Nephron (organoid): ENCODE results near the gene LAPTM5.

Source experiments
- H3K27ac Mint-ChIP-seq, 3 experiments: 2 replicates each; pipeline ENCODE4 v1.8.0; 2020; ENCODE audit warnings: mixed read lengths in 3 of 3, mild to moderate bottlenecking in 2 of 3, moderate library complexity in 1 of 3
- H3K27me3 Mint-ChIP-seq: 2 replicates; pipeline ENCODE4 v1.8.0; 2021; ENCODE audit warnings: low read depth, mild to moderate bottlenecking, moderate library complexity, mixed read lengths
- H3K36me3 Mint-ChIP-seq: 2 replicates; pipeline ENCODE4 v1.8.0; 2020; ENCODE audit warnings: low read depth, mixed read lengths
- H3K4me1 Mint-ChIP-seq: 2 replicates; pipeline ENCODE4 v1.8.0; 2020; ENCODE audit warnings: mixed read lengths
- H3K4me3 Mint-ChIP-seq, 3 experiments: 2 replicates each; pipeline ENCODE4 v1.8.0; 2020; ENCODE audit warnings: mild to moderate bottlenecking in 3 of 3, mixed read lengths in 3 of 3, moderate library complexity in 2 of 3
- H3K9me3 Mint-ChIP-seq: 2 replicates; pipeline ENCODE4 v1.8.0; 2020; ENCODE audit warnings: mixed read lengths
- CTCF ChIP-seq, 3 experiments: fragments of 200-600 bp; sonication (generic); IDR thresholded peaks; one replicate each; pipeline ENCODE4 v1.5.0; 2021; ENCODE audit warnings: antibody characterized with exemption in 3 of 3; ENCODE audit not compliant: unreplicated experiment in 3 of 3

LAPTM5 gene

GRCh38 chr1:30686236-30686935 is 71.2 kb downstream of the LAPTM5 start:
- no peak for TF ChIP-seq CTCF (IDR thresholded peaks at IDR 0.05; ENCODE audit: unreplicated experiment in 3 of 3)
- Mint-ChIP-seq H3K9me3 (peaks cover 4% of the 10 kb centered on the region), H3K36me3 (no peaks in the 10 kb centered on the region), H3K27ac (peak overlapping the region in 1 of 3 experiments; percentile 74), H3K4me3 (peak overlapping the region in 1 of 3 experiments; percentile 69), H3K27me3 (peaks cover 75% of the 10 kb centered on the region), H3K4me1 (peaks cover 24% of the 10 kb centered on the region)

- Mint-ChIP-seq H3K36me3 (no peaks in the 10 kb centered on the region), H3K4me1 (peaks cover 22% of the 10 kb centered on the region), H3K9me3 (peaks cover 4% of the 10 kb centered on the region), H3K4me3 (peak overlapping the region in 1 of 3 experiments; percentile 69), H3K27me3 (peaks cover 78% of the 10 kb centered on the region), H3K27ac (peak overlapping the region in 1 of 3 experiments; percentile 74)
- no peak for TF ChIP-seq CTCF (IDR thresholded peaks at IDR 0.05; ENCODE audit: unreplicated experiment in 3 of 3)
Measured at GRCh38 chr1:30685796-30686165, 71.8 kb downstream of the LAPTM5 start.

- Mint-ChIP-seq H3K27ac (peak overlapping the region in 1 of 3 experiments; percentile 74), H3K27me3 (peaks cover 78% of the 10 kb centered on the region), H3K4me1 (peaks cover 20% of the 10 kb centered on the region), H3K4me3 (peak overlapping the region; percentile 43 to 69 (median 62)), H3K36me3 (no peaks in the 10 kb centered on the region), H3K9me3 (peaks cover 4% of the 10 kb centered on the region)
- TF ChIP-seq CTCF (IDR thresholded peaks at IDR 0.05; ENCODE audit: unreplicated experiment in 3 of 3), result peak in 1 of 3 experiments; percentile 25
Measured at GRCh38 chr1:30684881-30685795, 72.4 kb downstream of the LAPTM5 start.

GRCh38 chr1:30684259-30684658 is 73.3 kb downstream of the LAPTM5 start:
- Mint-ChIP-seq H3K27me3 (peaks cover 78% of the 10 kb centered on the region), H3K4me1 (peaks cover 15% of the 10 kb centered on the region), H3K36me3 (no peaks in the 10 kb centered on the region), H3K9me3 (peaks cover 4% of the 10 kb centered on the region), H3K27ac (no peak overlapping the region), H3K4me3 (no peak overlapping the region)
- TF ChIP-seq CTCF (IDR thresholded peaks at IDR 0.05; ENCODE audit: unreplicated experiment in 3 of 3), result no peak

GRCh38 chr1:30683699-30684098 is 73.9 kb downstream of the LAPTM5 start:
- H3K4me3 Mint-ChIP-seq, result no peak overlapping the region
- H3K9me3 Mint-ChIP-seq, result peaks cover 7% of the 10 kb centered on the region
- TF ChIP-seq CTCF (IDR thresholded peaks at IDR 0.05; ENCODE audit: unreplicated experiment in 3 of 3), result no peak
- no peak overlapping the region for H3K27ac Mint-ChIP-seq
- peaks cover 73% of the 10 kb centered on the region for H3K27me3 Mint-ChIP-seq
- H3K36me3 Mint-ChIP-seq, result no peaks in the 10 kb centered on the region
- peaks cover 15% of the 10 kb centered on the region for H3K4me1 Mint-ChIP-seq
